Adrenal gland (tissue), 12 donors: ENCODE data around the gene VWA5B1. TPM values are rescaled to one million over a fixed set of nuclear protein-coding genes. Genes with fewer than 3 reads are reported as not detected.

Experiments
- DNase-seq, 7 donors: peaks; one replicate each; pipeline ENCODE4 v3.0.0-alpha.2; 2019 to 2020
- H3K27ac ChIP-seq, 5 donors: fragments of 200-600 bp; sonication (generic) in 4 of 5; 1 replicate in 3 of 5; 2 replicates in 2 of 5; pipeline versions ENCODE4 v1.5.1 to v1.8.0; 2016 to 2020; ENCODE audit warnings: mild to moderate bottlenecking in 1 of 5
- H3K27me3 ChIP-seq: fragments of 200-600 bp; 2 replicates; pipeline ENCODE4 v1.8.0; 2021
- H3K36me3 ChIP-seq, 2 donors: fragments of 200-600 bp; replicated peaks in 1 of 2; 1 replicate in 1 of 2; 2 replicates in 1 of 2; pipeline versions ENCODE4 v1.5.1 to v1.8.0; 2018 to 2022
- H3K4me1 ChIP-seq, 2 donors: fragments of 200-600 bp; replicated peaks in 1 of 2; 1 replicate in 1 of 2; 2 replicates in 1 of 2; pipeline versions ENCODE4 v1.5.1 to v1.8.0; 2018 to 2021
- H3K4me3 ChIP-seq, 4 donors: fragments of 200-600 bp; sonication (generic) in 3 of 4; one replicate each; pipeline ENCODE4 v1.5.1; 2016 to 2018
- H3K9me3 ChIP-seq, 3 donors: fragments of 200-600 bp; sonication (generic) in 1 of 3; replicated peaks in 1 of 3; 1 replicate in 2 of 3; 2 replicates in 1 of 3; pipeline versions ENCODE4 v1.5.1 to v1.8.0; 2016 to 2021
- CTCF ChIP-seq, 6 experiments: fragments of 450-650 bp in 4 of 6; fragments of 200-600 bp in 2 of 6; sonication (generic) in 1 of 6; IDR thresholded peaks; 1 replicate in 5 of 6; 2 replicates in 1 of 6; pipeline versions ENCODE4 v1.5.1 to v1.8.0; 2016 to 2021; ENCODE audit warnings: antibody characterized with exemption in 6 of 6, mild to moderate bottlenecking in 2 of 6, moderate library complexity in 1 of 6
- POLR2A ChIP-seq, 2 donors: fragments of 450-650 bp; IDR thresholded peaks; one replicate each; pipeline ENCODE4 v1.6.1; 2017; ENCODE audit warnings: antibody characterized with exemption in 2 of 2, mild to moderate bottlenecking in 2 of 2, moderate library complexity in 1 of 2
- WGBS, 4 donors: extraction: QIAGEN DNeasy Blood & Tissue Kit in 2 of 4; methylation state at CpG; one replicate each; pipeline versions ENCODE4 v1.1.5 to v1.1.7; 2013 to 2017; 5-methylcytosine and 5-hydroxymethylcytosine counted together
- intact Hi-C, 2 donors: fragments of 100-400 bp; cut with DNase I; formaldehyde crosslinking; loops; one replicate each; pipeline versions ENCODE4 v1.14.1 to v1.15.0; 2022 to 2023
- polyA plus RNA-seq, 3 donors: library from polyadenylated mRNA; stranded (reverse); fragments of 200-250 nt in 2 of 3; fragments of 350-450 nt in 1 of 3; fragmentation: Illumina TruSeq in 1 of 3; extraction: RNeasy Lipid Tissue Mini Kit (QIAGEN cat#74804) in 1 of 3; gene quantifications; one replicate each; pipeline ENCODE4 v1.2.3, GENCODE V29; 2013 to 2014
- total RNA-seq, 9 donors: library from RNA; depleted of rRNA in 4 of 9; stranded (reverse); fragments of >200 nt in 4 of 9; fragments of 120-200 nt in 1 of 9; fragmentation: NEBNext Ultra II Directional in 1 of 9; extraction: Animal tissue kit (Norgen Biotek cat#: 25700) in 1 of 9; gene quantifications; one replicate each; pipeline versions ENCODE4 v1.1.0 to v1.2.4, GENCODE V29; 2013 to 2023
- donor health status: healthy with polysubstance abuse.
- donor health status: Bipolar disorder and iron deficiency.
- donor health status: DM: yes; HTN: yes; CAD: no.
- donor health status: DM: no; HTN: no; CAD: no.
- donor health status: DM: no; HTN: no; CAD: no.
- donor health status: DM: yes; HTN: yes; CAD: no.

VWA5B1 gene
- total and polyA plus RNA-seq, 12 donors, result 0.07 to 2.5 (median 0.26) TPM; not detected in 5

GRCh38 chr1:20383631-20384030 is 93.0 kb downstream of the VWA5B1 start:
- TF ChIP-seq POLR2A (IDR thresholded peaks at IDR 0.05), result no peak
- no peak for TF ChIP-seq CTCF (IDR thresholded peaks at IDR 0.05)
- H3K4me3 ChIP-seq, result no peak overlapping the region
- H3K9me3 ChIP-seq, result no peaks in the 10 kb centered on the region
- H3K4me1 ChIP-seq, result peaks cover 4 to 11% of the 10 kb centered on the region in 2 donors
- H3K27ac ChIP-seq, result no peak overlapping the region
- WGBS, 4 donors, result 55 to 84% (median 69%) methylated on average over 3 of the region's 3 CpGs
- H3K27me3 ChIP-seq, result no peaks in the 10 kb centered on the region
- H3K36me3 ChIP-seq, result no peaks in the 10 kb centered on the region
- DNase-seq, result no peak
- intact Hi-C loops, result no loop called here

DNA sequence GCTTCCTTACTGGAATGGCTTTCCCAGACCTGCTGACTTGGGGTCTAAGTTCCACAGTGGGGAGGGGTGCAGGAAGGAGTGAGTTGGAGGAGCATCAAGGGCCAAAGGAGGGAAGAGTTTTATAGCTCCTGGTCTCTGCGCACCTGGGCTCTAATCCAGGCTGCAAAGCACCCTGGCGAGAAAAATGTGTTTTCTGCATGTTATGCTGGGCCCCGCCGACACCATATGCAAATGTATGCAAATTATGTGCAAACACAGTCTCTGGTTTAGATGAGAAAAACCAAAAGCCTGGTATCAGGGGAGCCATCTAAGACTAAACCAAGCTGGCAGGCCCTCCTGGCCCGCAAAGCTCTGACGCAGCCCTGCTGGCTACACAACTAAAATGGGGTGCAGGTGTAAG is 95.0 kb downstream of the VWA5B1 start:
- intact Hi-C loops, result no loop called here
- no peak for TF ChIP-seq CTCF (IDR thresholded peaks at IDR 0.05)
- TF ChIP-seq POLR2A (IDR thresholded peaks at IDR 0.05), result no peak
- Histone ChIP-seq H3K36me3 (no peaks in the 10 kb centered on the region), H3K27ac (no peak overlapping the region), H3K4me1 (peaks cover 4 to 7% of the 10 kb centered on the region in 2 donors), H3K9me3 (no peaks in the 10 kb centered on the region), H3K27me3 (no peaks in the 10 kb centered on the region), H3K4me3 (no peak overlapping the region)
- WGBS, 4 donors, result 50 to 77% (median 65%) methylated on average over 5 to 6 of the region's 6 CpGs
- DNase-seq, result no peak

- intact Hi-C loops, result no loop called here
These were observed 95.8 kb downstream of the VWA5B1 start for GRCh38 chr1:20386323-20387081.

DNA sequence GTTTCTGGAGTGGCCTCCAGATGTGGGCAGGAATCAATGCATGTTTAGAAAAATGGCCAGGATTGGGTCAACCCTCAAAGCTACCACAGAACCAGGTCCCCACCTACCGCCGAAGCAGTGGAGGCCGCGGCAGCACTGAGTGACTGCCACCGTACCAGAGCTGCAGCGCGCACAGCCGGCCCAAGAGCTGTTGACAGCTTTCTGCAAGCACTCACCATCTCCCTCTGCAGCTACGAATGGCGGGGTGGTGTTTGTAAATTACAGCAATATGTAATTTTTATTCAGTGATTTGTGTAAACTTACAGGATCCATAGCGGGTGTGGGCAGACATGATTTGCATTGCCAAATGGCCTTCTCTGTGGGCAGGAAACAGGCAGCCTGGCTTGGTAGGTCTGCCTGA is 98.9 kb downstream of the VWA5B1 start:
- Histone ChIP-seq H3K9me3 (no peaks in the 10 kb centered on the region), H3K4me3 (no peak overlapping the region), H3K4me1 (no peaks in the 10 kb centered on the region), H3K27me3 (peaks cover 6% of the 10 kb centered on the region), H3K27ac (no peak overlapping the region), H3K36me3 (no peaks in the 10 kb centered on the region)
- DNase-seq, result no peak
- TF ChIP-seq POLR2A (IDR thresholded peaks at IDR 0.05), result no peak
- TF ChIP-seq CTCF (IDR thresholded peaks at IDR 0.05), result no peak
- intact Hi-C loops, result no loop called here
- 82 to 97% (median 90%) methylated on average over 6 to 11 of the region's 11 CpGs for WGBS, 4 donors

More at GRCh38 chr1:20386323-20387081, 95.8 kb downstream of the VWA5B1 start:
- WGBS, 4 donors, result 55 to 76% (median 62%) methylated on average over 8 to 9 of the region's 9 CpGs
- Histone ChIP-seq H3K4me3 (no peak overlapping the region), H3K27me3 (no peaks in the 10 kb centered on the region), H3K4me1 (no peaks in the 10 kb centered on the region), H3K27ac (no peak overlapping the region), H3K36me3 (no peaks in the 10 kb centered on the region), H3K9me3 (no peaks in the 10 kb centered on the region)
- TF ChIP-seq CTCF (IDR thresholded peaks at IDR 0.05), result no peak
- TF ChIP-seq POLR2A (IDR thresholded peaks at IDR 0.05), result no peak
- peak in 1 of 7 donors; percentile 74 for DNase-seq
